HUDEP-2 (cell line): ENCODE measurements around the gene PPP2R5C.
A peak's percentile ranks its signal among the peaks of the same experiment; 100 is the strongest.
"Not testable (repeated sequence)": the region's sequence is repeated elsewhere in the genome, so short reads cannot be mapped to it uniquely, and the experiment has no call there.

ENCODE experiments used
- DNase-seq, 76 experiments: peaks; one replicate each; lab custom pipeline; 2025; ENCODE audit not compliant: unreplicated experiment in 76 of 76; lab: John Stamatoyannopoulos, UW

PPP2R5C gene

GRCh38 chr14:101958418-101959180 lies 197.1 kb downstream of the PPP2R5C start:
- no peak for DNase-seq

- DNase-seq: no peak
Measured at GRCh38 chr14:101959277-101959676, 197.8 kb downstream of the PPP2R5C start.

- peak in 14 of 76 experiments; percentile 6 to 42 (median 22) for DNase-seq
Measured at GRCh38 chr14:101960225-101960624, 198.7 kb downstream of the PPP2R5C start.

GRCh38 chr14:101961011-101961721 lies 199.7 kb downstream of the PPP2R5C start:
- peak in 66 of 76 experiments; percentile 10 to 83 (median 57) for DNase-seq

GRCh38 chr14:101961746-101962502 lies 200.4 kb downstream of the PPP2R5C start:
- no peak for DNase-seq

- DNase-seq: no peak
Measured at GRCh38 chr14:101962503-101962874, 201.0 kb downstream of the PPP2R5C start.

- DNase-seq: no peak
Measured at GRCh38 chr14:101963052-101963451, 201.5 kb downstream of the PPP2R5C start.

GRCh38 chr14:101963656-101964296 lies 202.3 kb downstream of the PPP2R5C start:
- DNase-seq: no peak

GRCh38 chr14:101964297-101965180 lies 203.0 kb downstream of the PPP2R5C start, which contains the start of gene DYNC1H1:
DYNC1H1 (plus strand) TSS chr14:101964573; CDS start chr14:101964692, 119 bp downstream.
- DNase-seq: peak in 74 of 76 experiments; percentile 40 to 93 (median 80)

GRCh38 chr14:101965181-101965544 lies 203.7 kb downstream of the PPP2R5C start:
- peak in 61 of 76 experiments; percentile 8 to 69 (median 46) for DNase-seq

- peak in 1 of 76 experiments; percentile 14 for DNase-seq
Measured at GRCh38 chr14:101965770-101966722, 204.5 kb downstream of the PPP2R5C start.

GRCh38 chr14:101966742-101967141 lies 205.2 kb downstream of the PPP2R5C start:
- DNase-seq: no peak

- no peak for DNase-seq
Measured at GRCh38 chr14:101968186-101968585, 206.7 kb downstream of the PPP2R5C start.

GRCh38 chr14:101969481-101969880 lies 208.0 kb downstream of the PPP2R5C start:
- DNase-seq: no peak

- DNase-seq: no peak
Measured at GRCh38 chr14:101970830-101971400, 209.4 kb downstream of the PPP2R5C start.

- not testable (repeated sequence) for DNase-seq
Measured at GRCh38 chr14:101971458-101971857, 209.9 kb downstream of the PPP2R5C start.

- DNase-seq: peak in 1 of 76 experiments; percentile 8
Measured at GRCh38 chr14:101972126-101972866, 210.8 kb downstream of the PPP2R5C start.
